CD1c-positive myeloid dendritic cell (primary cell): ENCODE results near the gene CATSPER3.

Source experiments
- DNase-seq: peaks from one replicate; pipeline ENCODE4 v3.0.0-alpha.2; 2016; ENCODE audit errors: extremely low spot score

The CATSPER3 gene

GRCh38 chr5:135029477-135030122 is 61.9 kb downstream of the CATSPER3 start:
- DNase-seq, result peak; percentile 9

- no peak for DNase-seq
Observed at GRCh38 chr5:135030123-135030955, 62.6 kb downstream of the CATSPER3 start.

GRCh38 chr5:135030956-135031812 is 63.5 kb downstream of the CATSPER3 start:
- DNase-seq, result peak; percentile 54

- DNase-seq, result no peak
Observed at GRCh38 chr5:135031813-135032694, 64.3 kb downstream of the CATSPER3 start.

GRCh38 chr5:135032695-135032998 is 64.9 kb downstream of the CATSPER3 start:
- DNase-seq, result no peak

- DNase-seq, result peak; percentile 24
Observed at GRCh38 chr5:135032999-135033861, 65.5 kb downstream of the CATSPER3 start.

- peak; percentile 17 for DNase-seq
Observed at GRCh38 chr5:135033901-135034235, 66.2 kb downstream of the CATSPER3 start, which contains the start of gene PITX1. PITX1 (minus strand) TSS chr5:135034228; CDS start chr5:135033881, 347 bp downstream.

GRCh38 chr5:135034236-135034962 is 66.7 kb downstream of the CATSPER3 start:
- no peak for DNase-seq

GRCh38 chr5:135034963-135035677 is 67.4 kb downstream of the CATSPER3 start:
- DNase-seq, result no peak

GRCh38 chr5:135035678-135036030 is 67.9 kb downstream of the CATSPER3 start:
- no peak for DNase-seq

- no peak for DNase-seq
Observed at GRCh38 chr5:135036405-135036804, 68.7 kb downstream of the CATSPER3 start.

GRCh38 chr5:135037519-135038204 is 70.0 kb downstream of the CATSPER3 start:
- DNase-seq, result no peak

- DNase-seq, result no peak
Observed at GRCh38 chr5:135038205-135038812, 70.6 kb downstream of the CATSPER3 start.

GRCh38 chr5:135038813-135039270 is 71.1 kb downstream of the CATSPER3 start:
- DNase-seq, result no peak

GRCh38 chr5:135039271-135040033 is 71.7 kb downstream of the CATSPER3 start:
- peak; percentile 27 for DNase-seq

- no peak for DNase-seq
Observed at GRCh38 chr5:135040034-135040332, 72.3 kb downstream of the CATSPER3 start.

GRCh38 chr5:135040333-135041144 is 72.8 kb downstream of the CATSPER3 start:
- DNase-seq, result no peak
